ENCODE data around the gene ANKRD9.

ANKRD9 gene

DNA sequence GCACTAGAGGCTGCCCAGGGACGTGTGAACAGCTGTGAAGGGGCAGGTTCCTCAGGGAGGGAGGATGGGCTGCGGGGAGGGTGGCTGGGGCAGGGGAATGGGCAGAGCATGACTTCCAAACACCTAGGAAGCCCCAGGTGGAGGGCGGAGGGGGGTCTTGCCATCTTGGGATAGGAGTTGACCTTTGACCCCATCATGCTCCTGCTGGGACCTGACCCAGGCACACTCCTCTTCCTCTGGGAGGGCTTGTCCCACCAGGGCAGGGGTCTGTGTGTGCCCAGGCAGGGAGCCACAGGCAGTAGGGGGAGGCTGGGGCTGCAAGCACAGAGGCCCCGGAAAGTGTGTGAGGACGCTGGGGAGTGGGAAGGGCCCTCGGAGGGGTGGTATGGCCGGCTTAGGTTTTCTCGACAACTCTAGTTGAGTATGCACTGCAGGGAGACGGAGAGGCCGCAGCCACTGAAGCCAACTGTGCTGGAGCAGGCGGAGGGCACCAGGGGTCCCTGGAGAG, 3.3 kb upstream of the ANKRD9 start:
- no peak for DNase-seq

DNA sequence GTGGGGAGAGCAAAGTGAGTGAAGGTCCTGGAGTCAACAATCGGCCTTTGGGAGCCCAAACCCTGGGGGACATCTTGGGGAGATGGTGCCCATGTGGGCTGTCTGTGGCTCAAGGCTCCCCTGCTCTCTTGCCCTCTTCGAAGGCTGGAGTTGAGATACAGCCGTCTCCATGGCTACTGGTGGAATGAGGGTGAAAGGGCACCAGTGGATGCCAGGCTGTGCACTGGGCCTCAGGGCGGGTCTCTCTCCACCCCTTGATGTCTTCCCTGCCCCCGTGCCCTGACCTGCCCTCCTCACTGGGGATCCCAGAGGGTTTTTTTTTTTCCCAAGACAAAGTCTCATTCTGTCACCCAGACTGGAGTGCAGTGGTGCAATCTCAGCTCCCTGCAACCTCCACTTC, 2.0 kb upstream of the ANKRD9 start:
- DNase-seq, result no peak

DNA sequence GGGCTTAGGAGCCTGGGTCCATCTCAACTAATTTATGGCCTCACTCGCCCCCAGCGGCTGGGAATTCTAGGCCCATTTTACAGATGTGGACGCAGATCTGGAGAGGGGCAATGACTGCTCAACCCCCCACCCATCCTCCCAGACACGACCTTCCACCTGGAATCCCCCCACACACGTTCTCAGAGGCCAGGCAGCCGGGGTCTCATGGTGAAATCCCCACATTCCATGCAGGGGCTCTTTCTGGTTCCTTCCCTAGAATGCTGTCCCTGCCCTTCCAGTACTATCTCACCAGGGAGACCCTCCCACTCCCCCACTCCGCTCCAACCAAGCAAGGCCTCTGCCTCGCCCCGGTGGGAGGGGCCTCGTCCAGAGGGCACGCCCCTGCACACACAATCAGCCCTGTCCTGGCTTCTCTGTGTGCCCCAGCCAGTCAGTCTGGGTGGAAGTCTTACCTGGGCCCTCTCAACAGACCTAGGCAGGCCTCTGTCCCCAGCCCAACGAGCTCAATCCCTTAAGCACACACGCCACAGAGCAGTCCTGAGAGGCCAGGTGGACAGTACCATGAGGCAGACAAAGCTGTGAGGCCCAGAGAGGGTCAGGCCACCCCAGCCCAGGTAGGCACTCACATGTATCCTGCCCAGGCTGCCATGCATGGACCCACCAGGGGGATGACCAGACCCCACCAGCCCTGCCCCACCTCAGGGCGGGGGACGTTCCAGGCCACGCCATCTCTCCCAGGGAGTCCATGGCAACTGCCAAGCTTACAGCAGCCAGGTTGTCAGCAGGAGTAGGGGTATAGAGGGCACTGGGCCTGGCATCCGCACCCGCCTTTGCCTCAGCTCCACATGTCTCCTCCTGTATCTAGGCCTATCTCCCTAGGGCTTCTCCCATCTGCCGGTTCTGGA, 1.3 kb upstream of the ANKRD9 start:
- DNase-seq, result no peak

DNA sequence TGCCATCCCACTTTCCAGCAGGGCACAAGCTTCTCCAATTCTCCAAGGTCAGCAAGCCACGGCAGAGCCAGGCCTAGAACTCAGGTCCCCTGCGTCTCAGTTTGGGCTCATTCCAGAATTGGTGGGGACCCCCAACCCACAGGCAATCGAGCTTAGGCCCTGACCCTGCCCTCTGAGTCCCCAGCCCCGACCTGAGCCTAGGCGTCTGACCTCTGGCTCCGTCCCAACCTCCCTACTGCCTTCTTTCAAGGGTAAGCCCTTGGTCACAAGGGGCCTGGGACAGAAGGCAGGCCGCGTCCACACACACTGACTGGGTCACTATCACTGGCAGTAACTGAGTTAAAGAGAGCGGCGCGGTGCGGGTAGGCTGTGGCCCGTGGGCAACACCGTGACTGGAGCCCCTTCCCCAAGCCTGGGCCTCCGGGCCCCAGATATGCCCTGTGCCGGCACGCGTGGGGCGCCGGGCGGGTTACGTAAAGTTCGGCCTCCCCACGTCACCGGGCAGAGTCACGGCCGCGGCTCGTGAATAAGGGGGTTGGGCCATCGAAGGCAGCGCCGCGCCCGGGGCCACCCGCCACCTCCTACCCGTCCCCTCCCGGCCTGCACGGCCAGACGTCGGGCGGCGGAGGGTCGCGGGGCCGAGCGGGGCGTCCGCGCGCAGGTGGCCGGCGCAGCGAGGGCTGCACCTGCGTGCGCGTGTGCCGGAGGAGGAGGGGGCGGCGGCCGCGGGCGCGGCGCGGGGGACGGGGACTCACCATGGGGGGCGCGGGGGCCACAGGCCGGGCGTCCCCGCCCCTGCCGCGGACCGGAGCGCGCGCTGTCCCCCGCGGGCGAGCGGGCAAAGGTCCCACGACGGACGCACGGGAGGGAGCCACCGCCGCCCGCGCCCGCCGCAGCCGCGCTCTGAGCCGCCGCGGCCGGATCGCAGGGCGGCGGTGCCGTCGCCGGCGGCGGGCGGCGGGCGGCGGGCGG, 516 bp downstream of the ANKRD9 start:
- no peak for DNase-seq

DNA sequence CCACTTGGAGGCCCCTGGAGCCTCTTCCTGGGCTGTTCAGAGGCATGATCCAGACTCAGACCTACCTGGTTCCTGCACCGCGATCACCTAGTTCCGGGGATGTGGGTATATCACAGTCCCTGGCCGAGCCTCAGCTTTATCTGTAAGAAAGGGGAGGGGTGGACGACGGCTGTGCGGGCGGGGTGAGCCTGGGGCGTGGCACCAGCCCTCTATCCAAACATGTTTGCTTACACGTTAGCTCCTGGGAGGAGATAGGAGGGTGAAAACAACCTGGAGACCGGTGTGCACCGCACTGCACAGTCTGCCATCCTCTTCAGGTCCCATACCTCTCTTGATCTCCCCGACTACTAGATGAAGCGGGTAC, 1.2 kb downstream of the ANKRD9 start:
- DNase-seq, result no peak

DNA sequence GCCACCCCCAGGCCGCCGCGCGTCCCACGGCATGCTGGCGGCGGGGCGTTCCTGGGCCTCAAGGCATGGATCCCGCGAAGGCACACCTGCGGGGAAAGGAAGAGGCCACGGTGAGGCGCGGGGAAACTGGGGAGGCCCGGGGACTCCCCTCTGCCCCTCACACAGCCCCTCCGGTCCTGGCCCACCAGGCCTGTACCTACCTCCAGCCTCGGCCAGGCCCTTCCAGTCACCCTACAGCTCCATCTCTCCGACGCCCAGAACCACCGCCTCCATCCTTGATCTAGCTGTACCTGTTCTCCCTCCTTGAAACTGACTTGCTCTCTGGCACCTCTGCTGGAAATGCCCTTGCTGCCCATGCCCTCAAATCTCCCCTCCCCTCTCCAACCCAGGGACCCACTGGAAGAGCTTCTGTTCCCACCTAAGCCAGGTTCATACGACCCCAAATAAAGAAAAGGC, 1.7 kb downstream of the ANKRD9 start:
- DNase-seq, result no peak

DNA sequence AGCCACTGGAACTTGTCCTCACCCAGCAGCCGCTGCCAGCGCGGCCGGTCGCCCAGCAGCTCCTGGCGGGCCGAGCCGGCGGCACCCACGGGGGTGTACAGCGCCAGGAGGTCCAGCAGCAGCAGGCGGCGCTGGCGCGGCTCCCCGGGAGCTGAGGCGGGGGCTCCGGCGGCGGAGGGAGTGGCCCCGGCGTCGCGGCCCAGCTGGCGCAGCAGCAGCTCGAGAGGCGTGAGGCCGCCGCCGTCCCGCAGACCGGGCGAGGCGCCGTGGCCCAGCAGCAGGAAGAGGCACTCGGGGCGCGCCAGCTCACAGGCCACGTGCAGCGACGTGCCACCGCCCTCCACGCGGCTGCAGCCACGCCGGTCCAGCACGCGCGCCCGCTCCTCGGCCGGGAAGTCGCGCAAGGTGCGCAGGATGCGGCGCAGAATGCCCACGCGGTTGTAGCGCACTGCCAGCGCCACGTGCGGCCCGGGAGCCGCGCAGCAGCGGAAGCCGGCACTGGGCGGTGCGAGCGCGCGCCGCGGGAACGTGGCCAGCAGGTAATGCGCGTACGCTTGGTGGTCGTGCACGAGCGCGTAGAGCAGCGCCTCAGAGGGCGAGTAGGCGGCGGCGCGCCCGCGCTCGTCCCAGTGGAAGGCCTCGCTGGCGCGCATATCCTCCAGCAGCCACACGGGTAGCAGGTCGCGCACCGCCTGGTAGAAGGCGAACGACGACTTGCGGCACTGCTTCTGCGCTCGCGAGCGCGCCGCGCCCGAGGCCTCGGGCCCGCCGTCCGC, 2.3 kb downstream of the ANKRD9 start:
- no peak for DNase-seq

DNA sequence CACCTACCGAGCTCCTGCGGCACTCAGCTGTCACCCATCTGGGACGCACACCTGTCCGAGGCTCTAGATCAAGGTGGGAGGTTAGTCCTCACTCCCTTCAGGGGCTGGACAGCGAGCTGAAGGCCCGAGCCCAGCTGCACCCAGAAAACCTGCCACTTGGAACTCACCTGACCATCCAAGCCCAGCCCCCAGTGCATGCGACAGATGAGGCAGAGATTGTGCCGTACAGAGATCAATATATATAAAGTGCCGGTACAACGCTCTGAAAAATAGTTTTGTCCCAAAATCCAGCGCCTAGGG, 3.0 kb downstream of the ANKRD9 start:
- no peak for DNase-seq

DNA sequence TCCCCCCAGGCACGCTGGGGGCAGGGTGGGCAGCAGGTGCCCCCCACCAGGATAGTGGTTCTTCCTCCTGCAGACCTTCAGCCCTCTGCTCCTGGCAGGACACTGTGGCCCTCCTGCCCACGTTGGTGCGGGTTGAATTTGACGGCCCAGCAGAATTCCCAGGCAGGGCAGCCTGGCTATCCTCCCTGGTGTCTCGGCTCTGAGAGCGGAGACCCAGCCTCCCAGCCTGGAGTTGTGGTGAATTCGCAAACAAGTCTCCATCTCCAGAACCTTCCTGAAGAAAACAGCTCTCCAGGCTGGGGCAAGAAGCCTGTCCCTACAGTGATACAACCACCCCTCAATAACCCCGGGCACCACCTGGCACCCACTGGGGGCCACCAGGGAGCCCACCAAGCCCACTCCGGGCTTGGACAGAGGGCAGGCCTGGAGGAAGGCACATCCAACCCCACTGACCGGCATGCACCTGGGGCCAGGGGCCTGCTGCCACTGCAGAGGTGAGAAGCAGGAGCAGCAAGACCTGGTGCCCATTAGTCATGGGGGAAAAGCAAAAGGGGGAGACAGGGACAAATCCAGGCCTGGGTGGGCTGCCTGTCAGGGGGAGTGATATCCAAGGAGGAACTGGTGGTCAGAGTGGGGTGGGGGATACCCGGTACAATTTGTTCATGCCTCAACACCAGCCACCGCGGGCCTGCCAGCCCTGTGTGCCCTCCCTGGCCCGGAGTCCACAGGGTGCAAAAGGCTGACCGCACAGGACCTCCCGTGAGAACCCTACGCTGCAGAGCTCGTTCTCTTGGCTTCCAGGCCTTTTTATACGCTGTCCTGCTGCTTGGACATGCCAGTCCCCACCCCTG, 3.6 kb downstream of the ANKRD9 start:
- DNase-seq, result no peak

DNA sequence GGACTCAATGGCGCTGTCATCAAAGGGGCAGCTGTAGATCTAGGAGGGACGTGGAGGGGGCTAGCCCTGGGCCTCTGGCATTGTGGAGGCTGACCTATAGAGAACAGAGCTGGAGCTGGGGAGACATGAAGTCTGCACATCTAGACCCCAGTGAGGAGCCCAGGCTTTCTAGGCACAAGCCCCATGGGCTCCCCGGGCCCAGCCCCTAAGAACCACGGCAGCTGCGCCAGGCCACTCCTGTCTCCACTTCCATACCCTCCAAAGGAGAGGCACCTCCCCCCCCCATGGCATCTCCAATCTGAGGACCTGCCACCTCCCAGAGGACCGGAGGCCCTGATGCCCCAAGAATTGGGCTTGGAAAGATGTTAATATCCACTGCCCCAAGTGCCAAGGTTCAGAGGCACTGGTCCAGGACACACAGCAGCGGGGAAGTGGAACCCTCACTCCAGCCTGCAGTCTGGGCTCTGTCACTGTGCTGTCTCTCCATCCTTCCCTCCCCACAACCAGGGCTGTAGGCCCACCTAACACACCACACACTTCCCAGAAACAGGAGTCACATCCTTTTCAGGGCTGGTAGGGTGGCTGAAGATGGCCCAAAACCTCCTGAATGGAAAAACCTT, 4.5 kb downstream of the ANKRD9 start:
- DNase-seq, result no peak

DNA sequence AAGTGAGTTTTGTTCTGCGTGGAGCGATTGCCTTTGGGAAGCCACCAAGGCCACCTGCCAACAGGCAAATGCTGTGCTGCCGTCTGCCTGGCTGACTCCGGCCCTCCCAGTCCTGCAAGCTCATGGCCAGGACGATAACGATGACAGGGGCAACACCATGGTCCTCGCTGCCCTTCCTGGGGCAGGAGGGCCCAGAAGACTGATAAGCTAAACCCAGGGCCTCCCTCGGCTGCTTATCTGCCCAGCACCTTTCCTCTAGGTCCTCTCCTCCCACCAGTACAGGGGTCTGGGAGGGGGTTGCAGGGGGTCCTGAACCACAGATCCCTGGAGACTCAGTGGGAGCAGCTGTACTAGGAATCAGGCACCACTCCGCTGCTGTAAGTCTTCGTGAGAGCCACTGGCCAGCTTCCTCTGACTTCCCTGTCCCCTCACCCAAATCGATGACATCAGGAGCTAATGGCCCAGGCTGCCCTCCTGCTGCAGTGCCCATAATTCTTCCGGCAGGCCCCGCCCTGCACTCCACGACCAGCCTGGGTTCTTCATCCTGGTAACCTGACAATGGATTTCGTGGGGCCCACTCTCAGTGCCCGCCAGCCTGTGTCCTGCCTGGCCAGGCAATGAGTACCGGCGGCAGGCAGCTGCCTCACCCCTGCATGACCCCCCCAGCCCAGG, 5.1 kb downstream of the ANKRD9 start:
- DNase-seq, result no peak

DNA sequence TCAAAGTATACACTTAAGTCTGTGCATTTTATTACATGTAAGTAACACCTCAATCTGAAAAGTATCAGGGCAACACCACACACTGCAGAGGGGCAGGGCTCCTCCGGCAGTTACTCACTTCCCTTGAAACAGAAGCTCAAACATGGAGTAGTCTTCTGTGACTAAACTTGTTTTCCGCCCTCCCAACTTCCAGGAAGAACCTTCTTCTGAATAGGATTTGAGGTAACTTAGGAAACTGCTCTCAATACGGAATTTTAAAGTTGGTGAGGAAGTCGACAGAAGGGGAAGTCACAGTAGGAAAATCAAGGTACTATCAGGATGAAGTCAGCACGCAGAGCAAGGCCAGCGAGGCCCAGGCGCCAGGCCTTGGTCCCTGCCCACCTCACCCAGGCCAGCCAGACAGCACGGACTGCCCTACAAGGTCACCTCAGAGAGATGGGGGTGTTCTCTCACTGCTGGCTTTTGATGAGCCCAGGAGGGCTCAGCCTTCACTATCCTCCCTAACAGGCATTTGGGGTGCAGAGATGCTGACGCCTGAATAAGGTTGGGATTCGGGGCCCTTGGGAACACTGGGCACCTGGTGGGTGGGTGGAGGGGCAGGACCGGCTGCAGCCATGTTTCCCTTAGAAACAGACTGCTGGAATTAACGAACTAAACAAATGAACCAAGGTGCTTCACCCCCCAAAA, 5.8 kb downstream of the ANKRD9 start:
- DNase-seq, result no peak

DNA sequence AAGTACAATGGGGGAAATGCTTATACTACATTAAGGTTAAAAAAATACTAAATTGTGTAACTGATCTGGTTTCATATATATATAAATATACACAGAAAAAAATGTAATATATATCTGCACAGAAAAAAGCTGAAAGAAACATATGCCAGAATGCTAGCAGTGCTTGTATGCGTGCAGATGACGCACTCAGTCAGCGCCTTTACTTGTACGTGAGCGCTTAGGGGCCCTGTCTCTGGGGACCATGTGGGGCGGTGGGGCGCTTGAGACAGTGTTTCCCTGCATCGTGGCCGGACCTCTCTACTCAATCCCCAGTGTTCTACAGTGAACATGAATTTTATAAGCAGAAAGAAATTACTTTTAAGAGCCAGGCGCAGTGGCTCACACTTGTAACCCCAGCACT, 7.0 kb downstream of the ANKRD9 start:
- no peak for DNase-seq

DNA sequence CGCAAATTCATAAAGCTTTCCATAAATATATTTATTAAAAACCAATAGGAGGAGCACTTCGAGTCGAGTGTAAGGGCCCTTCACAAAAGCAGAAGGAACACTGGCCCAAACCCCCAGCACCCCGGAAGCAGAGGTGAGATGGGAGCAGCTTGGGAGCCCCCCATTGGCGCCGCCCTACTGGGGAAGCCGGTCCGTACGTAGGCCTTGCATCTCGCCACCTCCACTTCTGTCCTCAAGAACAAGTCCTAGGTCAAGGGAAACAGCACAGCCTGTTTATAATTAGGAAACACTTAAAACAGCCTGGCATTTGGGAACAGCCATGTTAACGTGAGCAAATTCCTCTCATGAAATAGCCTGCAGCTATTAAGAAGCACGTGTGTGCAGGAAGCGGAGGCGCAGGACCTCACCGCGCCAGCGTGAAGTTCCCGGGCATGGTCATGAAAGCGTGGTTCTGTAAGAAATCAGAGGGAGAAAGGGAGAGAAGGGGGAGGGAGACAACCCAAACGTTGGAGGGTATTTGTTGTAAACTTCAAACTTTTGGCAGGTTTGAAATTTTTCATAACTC, 7.7 kb downstream of the ANKRD9 start:
- no peak for DNase-seq

DNA sequence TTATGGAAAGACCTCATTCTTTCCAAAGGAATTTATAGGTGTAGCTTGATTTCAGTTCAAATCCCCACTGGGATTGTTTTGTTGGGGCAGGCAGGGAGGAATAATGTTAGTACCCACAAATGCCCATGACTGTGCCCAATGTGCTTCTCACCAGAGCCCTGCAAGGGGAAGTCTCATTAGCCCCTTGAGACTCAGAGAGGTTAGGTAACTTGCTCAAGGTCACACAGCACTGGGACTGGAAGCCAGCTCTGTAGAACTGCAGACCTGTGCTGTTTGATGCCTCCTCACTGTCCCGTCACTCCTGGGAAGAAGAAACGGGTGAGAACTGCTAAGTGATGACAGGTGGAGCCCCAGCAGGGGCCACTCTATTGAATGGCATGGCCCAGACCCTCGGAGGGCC, 8.9 kb downstream of the ANKRD9 start:
- no peak for DNase-seq

DNA sequence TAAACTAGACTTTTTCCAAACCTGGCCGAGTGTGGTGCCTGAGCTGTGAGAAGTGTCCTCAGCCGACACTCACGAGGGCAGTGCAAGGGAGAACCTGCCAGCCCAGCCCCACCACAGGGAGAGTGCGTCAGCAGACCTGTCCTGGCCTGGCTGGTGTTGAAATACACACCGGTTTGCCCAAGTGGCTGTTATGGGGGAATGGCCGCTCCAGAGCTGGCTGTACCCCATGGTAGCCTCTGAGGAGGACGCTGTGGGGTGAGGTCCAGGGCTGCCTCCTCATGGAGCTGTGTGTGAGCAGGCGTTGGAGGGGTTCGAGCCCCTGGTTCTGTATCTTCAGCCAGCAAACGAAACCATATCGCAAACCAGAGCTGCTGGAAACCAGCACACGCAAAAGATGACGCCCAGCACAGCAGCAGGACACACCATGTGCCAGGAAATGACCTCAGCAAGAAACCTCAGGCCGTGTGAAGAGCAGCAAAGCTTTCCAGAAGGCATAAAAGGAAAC, 9.4 kb downstream of the ANKRD9 start:
- DNase-seq, result no peak

DNA sequence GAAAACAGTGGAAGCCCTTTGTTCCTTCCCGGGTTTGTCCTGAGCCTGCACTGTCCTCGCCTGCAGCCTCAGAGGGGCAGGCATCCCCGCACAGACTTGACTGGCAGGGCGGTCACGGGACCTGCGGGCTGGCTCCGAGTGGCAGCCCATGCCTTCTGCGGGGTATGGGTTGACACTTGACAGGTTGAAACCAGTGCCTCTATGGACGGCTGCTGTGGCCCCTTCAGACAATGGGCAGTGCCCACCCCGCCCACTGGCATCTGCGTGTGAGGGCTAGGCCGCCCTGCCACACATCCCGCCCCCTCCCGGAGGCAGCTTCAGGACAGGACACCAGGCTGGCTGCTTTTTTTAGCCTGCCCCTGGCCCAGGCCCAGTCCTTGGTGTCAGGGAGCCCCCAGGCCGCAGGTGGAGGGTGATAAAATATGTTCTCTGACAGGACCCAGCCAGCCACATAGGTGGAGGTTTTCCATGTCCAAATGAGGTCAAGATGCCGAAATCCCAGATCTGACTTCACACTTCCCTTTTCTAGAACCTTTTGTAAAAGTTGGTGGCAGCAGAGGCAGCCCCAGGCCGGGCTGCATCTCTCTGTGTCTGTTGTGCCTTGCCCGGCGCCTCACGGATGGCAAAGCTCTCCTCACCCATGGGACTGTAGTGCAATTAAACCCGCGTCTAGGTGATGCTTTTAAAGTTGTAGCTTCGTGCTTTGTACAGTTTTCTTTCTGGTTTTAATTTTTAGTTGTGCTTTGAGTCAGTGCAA, 10.0 kb downstream of the ANKRD9 start:
- no peak for DNase-seq

DNA sequence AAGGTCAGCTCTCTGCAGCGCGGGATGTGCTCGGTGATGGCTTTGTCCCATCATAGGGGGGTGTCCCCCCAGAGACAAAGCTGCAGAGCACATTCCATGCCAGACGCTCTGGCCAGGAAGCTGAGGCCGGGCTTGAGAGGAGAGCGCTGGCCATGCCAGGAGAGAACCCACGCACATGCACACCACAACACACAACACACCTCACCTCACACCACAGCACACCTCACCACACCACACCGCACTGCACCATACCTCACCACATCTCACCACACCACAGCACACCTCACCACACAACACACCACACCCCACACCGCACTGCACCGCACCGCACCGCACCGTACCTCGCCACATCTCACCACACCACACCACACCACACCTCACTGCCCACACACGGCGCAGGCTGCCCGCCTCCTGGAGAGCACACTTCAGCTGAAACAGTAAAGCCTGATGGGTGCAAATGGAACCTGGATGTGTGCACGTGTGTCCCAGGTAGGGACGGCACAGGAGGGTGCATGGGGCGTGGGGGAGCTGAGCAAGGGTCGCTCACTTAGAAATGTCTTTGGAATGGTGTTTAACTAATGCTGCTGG, 10.8 kb downstream of the ANKRD9 start:
- no peak for DNase-seq

Data from GOT3 (cell line).